GM18505 (cell line): ENCODE results near the gene ADAM12.

Experiments
- ATAC-seq: cut with Tn5 transposase; IDR thresholded peaks from one replicate; pipeline ENCODE4 v1.9.1; 2021; ENCODE audit not compliant: unreplicated experiment
- POLR2A ChIP-seq: IDR thresholded peaks from 4 replicates; pipeline ENCODE4 v1.6.1; 2011; ENCODE audit warnings: borderline replicate concordance; ENCODE audit not compliant: insufficient read depth, insufficient read length; ENCODE audit errors: extremely low read depth

Gene ADAM12

GRCh38 chr10:126070476-126071215 is 317.6 kb downstream of the ADAM12 start:
- no peak for ATAC-seq
- TF ChIP-seq POLR2A = no peak

- no peak for TF ChIP-seq POLR2A
- no peak for ATAC-seq
Observed at GRCh38 chr10:126068322-126068721, 320.0 kb downstream of the ADAM12 start.

- no peak for ATAC-seq
- TF ChIP-seq POLR2A = no peak
Observed at GRCh38 chr10:126066456-126066855, 321.8 kb downstream of the ADAM12 start.

- no peak for TF ChIP-seq POLR2A
- ATAC-seq = no peak
Observed at GRCh38 chr10:126065751-126066377, 322.4 kb downstream of the ADAM12 start.

- no peak for TF ChIP-seq POLR2A
- no peak for ATAC-seq
Observed at GRCh38 chr10:126064512-126064911, 323.8 kb downstream of the ADAM12 start.

GRCh38 chr10:126063353-126063791 is 324.9 kb downstream of the ADAM12 start:
- TF ChIP-seq POLR2A = no peak
- no peak for ATAC-seq

GRCh38 chr10:126062131-126063032 is 325.9 kb downstream of the ADAM12 start:
- no peak for ATAC-seq
- no peak for TF ChIP-seq POLR2A

- ATAC-seq = no peak
- TF ChIP-seq POLR2A = no peak
Observed at GRCh38 chr10:126061526-126061925, 326.8 kb downstream of the ADAM12 start.

- TF ChIP-seq POLR2A = no peak
- ATAC-seq = no peak
Observed at GRCh38 chr10:126060261-126060931, 327.9 kb downstream of the ADAM12 start.

- no peak for TF ChIP-seq POLR2A
- no peak for ATAC-seq
Observed at GRCh38 chr10:126059076-126059826, 329.0 kb downstream of the ADAM12 start.

- no peak for ATAC-seq
- TF ChIP-seq POLR2A = no peak
Observed at GRCh38 chr10:126058507-126058906, 329.8 kb downstream of the ADAM12 start.

- TF ChIP-seq POLR2A = no peak
- no peak for ATAC-seq
Observed at GRCh38 chr10:126058104-126058503, 330.2 kb downstream of the ADAM12 start.
